ENCODE results near the gene PTGDR2.

The PTGDR2 gene

GRCh38 chr11:60813324-60813723 is 42.4 kb downstream of the PTGDR2 start:
- no peak for DNase-seq
- no peaks in the 10 kb centered on the region for H3K27me3 ChIP-seq (replicated peaks)
- H3K4me3 ChIP-seq (ENCODE audit: low read depth, low read length) = no peak overlapping the region
- no peak overlapping the region for H3K27ac ChIP-seq
- TF ChIP-seq CTCF (IDR thresholded peaks at IDR 0.05; ENCODE audit: low read depth, low read length, missing control alignments) = no peak
- no peaks in the 10 kb centered on the region for H3K36me3 ChIP-seq (replicated peaks)
- in situ Hi-C loops (cut with HindIII; ENCODE audit: low pct_ligation_motif_present, low sequenced_read_pairs) = no loop called here

GRCh38 chr11:60810569-60810968 is 45.2 kb downstream of the PTGDR2 start:
- Histone ChIP-seq H3K27ac (no peak overlapping the region), H3K4me3 (ENCODE audit: low read depth, low read length) (no peak overlapping the region), H3K36me3 (replicated peaks) (no peaks in the 10 kb centered on the region), H3K27me3 (replicated peaks) (no peaks in the 10 kb centered on the region)
- TF ChIP-seq CTCF (IDR thresholded peaks at IDR 0.05; ENCODE audit: low read depth, low read length, missing control alignments) = no peak
- in situ Hi-C loops (cut with HindIII; ENCODE audit: low pct_ligation_motif_present, low sequenced_read_pairs) = no loop called here
- DNase-seq = no peak

DNA sequence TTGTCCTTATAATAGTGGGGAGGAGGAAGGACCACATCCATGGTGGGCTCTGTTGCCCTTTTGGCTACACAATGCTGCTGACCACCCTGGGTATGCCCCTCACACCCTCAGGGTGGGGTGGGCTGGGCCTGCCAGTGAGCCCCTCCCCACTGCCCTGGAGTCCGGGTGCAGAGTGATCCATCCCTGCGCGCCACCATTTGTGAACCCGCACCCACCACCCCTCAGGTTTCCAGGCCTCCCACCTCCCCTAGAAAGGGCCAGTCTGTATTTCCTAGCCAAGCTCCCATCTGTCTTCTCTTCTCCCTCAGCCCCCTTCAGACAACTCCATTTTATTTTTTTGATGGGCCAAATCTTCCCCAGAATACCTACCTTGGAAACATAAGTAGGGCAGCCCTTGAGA is 45.6 kb downstream of the PTGDR2 start:
- Histone ChIP-seq H3K27ac (no peak overlapping the region), H3K4me3 (ENCODE audit: low read depth, low read length) (no peak overlapping the region), H3K27me3 (replicated peaks) (no peaks in the 10 kb centered on the region), H3K36me3 (replicated peaks) (no peaks in the 10 kb centered on the region)
- no peak for DNase-seq
- no peak for TF ChIP-seq CTCF (IDR thresholded peaks at IDR 0.05; ENCODE audit: low read depth, low read length, missing control alignments)
- in situ Hi-C loops (cut with HindIII; ENCODE audit: low pct_ligation_motif_present, low sequenced_read_pairs) = no loop called here

GRCh38 chr11:60809691-60810090 is 46.1 kb downstream of the PTGDR2 start:
- in situ Hi-C loops (cut with HindIII; ENCODE audit: low pct_ligation_motif_present, low sequenced_read_pairs) = no loop called here
- Histone ChIP-seq H3K27me3 (replicated peaks) (no peaks in the 10 kb centered on the region), H3K27ac (no peak overlapping the region), H3K36me3 (replicated peaks) (no peaks in the 10 kb centered on the region), H3K4me3 (ENCODE audit: low read depth, low read length) (no peak overlapping the region)
- no peak for TF ChIP-seq CTCF (IDR thresholded peaks at IDR 0.05; ENCODE audit: low read depth, low read length, missing control alignments)
- DNase-seq = no peak

GRCh38 chr11:60809249-60809648 is 46.5 kb downstream of the PTGDR2 start:
- no peak for DNase-seq
- Histone ChIP-seq H3K27ac (no peak overlapping the region), H3K27me3 (replicated peaks) (no peaks in the 10 kb centered on the region), H3K4me3 (ENCODE audit: low read depth, low read length) (no peak overlapping the region), H3K36me3 (replicated peaks) (no peaks in the 10 kb centered on the region)
- TF ChIP-seq CTCF (IDR thresholded peaks at IDR 0.05; ENCODE audit: low read depth, low read length, missing control alignments) = no peak
- in situ Hi-C loops (cut with HindIII; ENCODE audit: low pct_ligation_motif_present, low sequenced_read_pairs) = no loop called here

DNA sequence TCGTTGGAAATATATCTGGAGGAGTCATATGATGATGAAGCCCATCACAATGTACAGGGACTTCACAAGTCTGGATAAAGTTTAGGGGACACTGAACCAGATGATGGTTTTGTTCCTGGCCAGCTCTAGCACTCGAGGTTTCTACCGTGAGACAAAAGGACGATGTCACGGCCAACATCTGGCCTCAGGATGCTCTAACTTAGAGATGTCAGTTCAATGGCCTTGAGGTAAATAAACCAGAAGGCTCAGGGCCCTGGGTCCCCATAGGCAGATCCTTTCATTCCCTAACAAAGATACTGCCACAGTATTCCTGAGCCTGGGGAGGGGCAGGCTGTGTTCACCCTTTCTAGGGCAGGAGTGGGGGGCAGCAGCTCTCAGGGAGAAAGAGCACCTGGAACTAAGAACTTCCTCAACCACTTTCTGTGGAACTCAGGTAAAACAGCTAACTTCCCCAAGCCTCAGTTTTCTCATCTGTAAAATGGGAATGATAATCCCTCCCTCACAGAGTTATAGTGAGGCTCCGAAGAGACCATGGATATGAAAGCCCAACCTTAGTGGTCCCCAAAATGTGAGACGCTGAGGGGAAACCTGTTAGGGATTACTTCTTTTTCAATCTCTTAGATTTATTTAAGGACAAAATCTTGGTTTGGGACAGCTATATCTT is 52.3 kb downstream of the PTGDR2 start:
- no peak for DNase-seq
- Histone ChIP-seq H3K36me3 (replicated peaks) (no peaks in the 10 kb centered on the region), H3K27ac (no peak overlapping the region), H3K4me3 (ENCODE audit: low read depth, low read length) (no peak overlapping the region), H3K27me3 (replicated peaks) (peaks cover 5% of the 10 kb centered on the region)
- in situ Hi-C loops (cut with HindIII; ENCODE audit: low pct_ligation_motif_present, low sequenced_read_pairs) = no loop called here
- TF ChIP-seq CTCF (IDR thresholded peaks at IDR 0.05; ENCODE audit: low read depth, low read length, missing control alignments) = no peak

Data from brain microvascular endothelial cell (primary cell).